A673 (cell line): ENCODE data around the gene PRKAA1. TPM values are rescaled to one million over a fixed set of nuclear protein-coding genes. Genes with fewer than 3 reads are reported as not detected.

Experiments
- BruUV-seq: library from RNA; stranded (reverse); fragments of 400-500 nt; replicated peaks from 2 replicates; lab custom pipeline; 2021; lab: Mats Ljungman, UMichigan
- CTCF ChIA-PET: fragments of 300-600 bp; sonication (Branson Sonifier 250); formaldehyde crosslinking; loops from one replicate; lab custom pipeline; 2022; ENCODE audit warnings: antibody characterized with exemption; lab: Charles Lee
- POLR2A ChIA-PET: fragments of 300-600 bp; sonication (Branson Sonifier 250); formaldehyde crosslinking; loops from one replicate; lab custom pipeline; 2022; ENCODE audit warnings: antibody characterized with exemption; ENCODE audit not compliant: low non-redundant PET; lab: Charles Lee
- DNase-seq: peaks from one replicate; pipeline ENCODE4 v3.0.0-alpha.2; 2015; ENCODE audit warnings: low spot score
- H3K27ac ChIP-seq: fragments of 200-600 bp; sonication (generic); 2 replicates; pipeline ENCODE4 v1.5.1; 2016; ENCODE audit warnings: mixed run types, low read depth, mild to moderate bottlenecking, mixed read lengths, antibody characterized with exemption, low read length; ENCODE audit not compliant: poor library complexity, severe bottlenecking
- H3K27me3 ChIP-seq: fragments of 200-600 bp; sonication (generic); replicated peaks from 2 replicates; pipeline ENCODE4 v1.6.1; 2017; ENCODE audit warnings: mixed run types, low read depth, mild to moderate bottlenecking, mixed read lengths, antibody characterized with exemption, low read length; ENCODE audit not compliant: insufficient read depth, poor library complexity
- H3K36me3 ChIP-seq: fragments of 200-600 bp; sonication (generic); 2 replicates; pipeline ENCODE4 v1.6.1; 2016; ENCODE audit warnings: mixed run types, mild to moderate bottlenecking, mixed read lengths, antibody characterized with exemption, low read length; ENCODE audit not compliant: insufficient read depth, poor library complexity, severe bottlenecking
- H3K4me1 ChIP-seq: fragments of 200-600 bp; sonication (generic); 2 replicates; pipeline ENCODE4 v1.6.1; 2017; ENCODE audit warnings: mixed run types, mild to moderate bottlenecking, mixed read lengths, antibody characterized with exemption, low read length; ENCODE audit not compliant: insufficient read depth, poor library complexity, severe bottlenecking
- H3K4me3 ChIP-seq: fragments of 200-600 bp; sonication (generic); 2 replicates; pipeline ENCODE4 v1.5.1; 2016; ENCODE audit warnings: low read depth, mixed run types, mild to moderate bottlenecking, mixed read lengths, low read length; ENCODE audit not compliant: poor library complexity, severe bottlenecking
- H3K9me3 ChIP-seq: fragments of 200-600 bp; sonication (generic); 2 replicates; pipeline ENCODE4 v1.6.1; 2016; ENCODE audit warnings: mixed run types, low read depth, mild to moderate bottlenecking, mixed read lengths, antibody characterized with exemption, low read length; ENCODE audit not compliant: poor library complexity, severe bottlenecking
- CTCF ChIP-seq: fragments of 300-800, 200-600 bp; sonication (generic); conservative IDR thresholded peaks from 2 replicates; pipeline ENCODE4 v1.5.1; 2017; ENCODE audit warnings: low read depth, mild to moderate bottlenecking, antibody characterized with exemption, low read length, moderate library complexity, mixed read lengths
- EZH2 ChIP-seq: fragments of 200-600 bp; sonication (generic); IDR thresholded peaks from 2 replicates; pipeline ENCODE4 v1.6.1; 2017; ENCODE audit warnings: borderline replicate concordance, low read depth, mild to moderate bottlenecking, mixed read lengths, antibody characterized with exemption, low read length; ENCODE audit not compliant: poor library complexity, severe bottlenecking
- intact Hi-C: fragments of 100-400 bp; cut with micrococcal nuclease; formaldehyde crosslinking; loops from one replicate; pipeline ENCODE4 v1.10.0; 2022; ENCODE audit not compliant: unreplicated experiment
- total RNA-seq: library from RNA; stranded (reverse); gene quantifications from 2 replicates; pipeline ENCODE4 v1.2.3, GENCODE V29; 2021

Gene PRKAA1
- total RNA-seq, 1 experiment from 2014 or later = 114 TPM

GRCh38 chr5:40784916-40785315, 13.3 kb downstream of the PRKAA1 start:
- Histone ChIP-seq H3K27ac (no peak overlapping the region), H3K4me1 (peaks cover 26% of the 10 kb centered on the region), H3K27me3 (no peaks in the 10 kb centered on the region), H3K4me3 (no peak overlapping the region), H3K9me3 (peaks cover 13% of the 10 kb centered on the region), H3K36me3 (peaks cover 14% of the 10 kb centered on the region)
- ChIA-PET CTCF (no interaction called here), POLR2A (no interaction called here)
- DNase-seq = no peak
- intact Hi-C loops = no loop called here
- TF ChIP-seq CTCF (no peak), EZH2 (no peak)
- no TSS peak for BruUV-seq

GRCh38 chr5:40784027-40784653, 14.0 kb downstream of the PRKAA1 start:
- H3K4me1 ChIP-seq = peaks cover 26% of the 10 kb centered on the region
- POLR2A ChIA-PET = no interaction called here
- no peak overlapping the region for H3K27ac ChIP-seq
- H3K36me3 ChIP-seq = peaks cover 14% of the 10 kb centered on the region
- intact Hi-C loops = no loop called here
- no peak for DNase-seq
- CTCF ChIA-PET = no interaction called here
- H3K9me3 ChIP-seq = peaks cover 13% of the 10 kb centered on the region
- H3K4me3 ChIP-seq = no peak overlapping the region
- TF ChIP-seq EZH2 = no peak
- TF ChIP-seq CTCF = no peak
- BruUV-seq = no TSS peak
- no peaks in the 10 kb centered on the region for H3K27me3 ChIP-seq

GRCh38 chr5:40781843-40782409, 16.2 kb downstream of the PRKAA1 start:
- no TSS peak for BruUV-seq
- peaks cover 26% of the 10 kb centered on the region for H3K4me1 ChIP-seq
- peak overlapping the region; percentile 21 for H3K27ac ChIP-seq
- H3K4me3 ChIP-seq = no peak overlapping the region
- no peaks in the 10 kb centered on the region for H3K27me3 ChIP-seq
- ChIA-PET CTCF (no interaction called here), POLR2A (no interaction called here)
- no peak for DNase-seq
- H3K9me3 ChIP-seq = no peaks in the 10 kb centered on the region
- no peak for TF ChIP-seq EZH2
- TF ChIP-seq CTCF = no peak
- H3K36me3 ChIP-seq = peaks cover 4% of the 10 kb centered on the region
- intact Hi-C loops = no loop called here
